GM12878 (cell line): Measurements from ENCODE around the gene FAM76B. TPM values are rescaled to one million over a fixed set of nuclear protein-coding genes. Genes with fewer than 3 reads are reported as not detected.

ENCODE experiments used
- CBX3 ChIP-seq: fragments of 200-600 bp; sonication (generic); IDR thresholded peaks from 2 replicates; pipeline ENCODE4 v1.6.1; 2016; ENCODE audit warnings: low read depth, borderline replicate concordance
- CREB1 ChIP-seq: IDR thresholded peaks from 2 replicates; pipeline ENCODE4 v1.6.1; 2012; ENCODE audit warnings: low read depth, mild to moderate bottlenecking, inconsistent platforms
- DPF2 ChIP-seq: fragments of 450-650 bp; IDR thresholded peaks from 2 replicates; pipeline ENCODE4 v1.6.1; 2017; ENCODE audit warnings: mild to moderate bottlenecking
- E2F4 ChIP-seq: IDR thresholded peaks from 2 replicates; pipeline ENCODE4 v1.6.1; 2012; ENCODE audit warnings: low read depth, low read length, improper control_type of control experiment
- E2F8 ChIP-seq: fragments of 450-650 bp; IDR thresholded peaks from 2 replicates; pipeline ENCODE4 v1.6.1; 2018; ENCODE audit warnings: mild to moderate bottlenecking, low read depth, moderate library complexity; ENCODE audit not compliant: partially characterized antibody
- HDAC2 ChIP-seq: fragments of 200-600 bp; sonication (generic); IDR thresholded peaks from 2 replicates; pipeline ENCODE4 v1.6.1; 2017
- JUNB ChIP-seq: IDR thresholded peaks from 2 replicates; pipeline ENCODE4 v1.6.1; 2016; ENCODE audit warnings: antibody characterized with exemption, mild to moderate bottlenecking
- NFYA ChIP-seq: IDR thresholded peaks from 2 replicates; pipeline ENCODE4 v1.6.1; 2011; ENCODE audit warnings: low read depth, mild to moderate bottlenecking, low read length, improper control_type of control experiment, borderline replicate concordance
- PAX5 ChIP-seq: IDR thresholded peaks from 2 replicates; pipeline ENCODE4 v1.6.1; 2011; ENCODE audit warnings: low read depth, low read length, borderline replicate concordance
- PAX8 ChIP-seq: fragments of 450-650 bp; IDR thresholded peaks from 2 replicates; pipeline ENCODE4 v1.6.1; 2017; ENCODE audit warnings: mild to moderate bottlenecking, moderate library complexity
- RB1 ChIP-seq: fragments of 450-650 bp; formaldehyde crosslinking; IDR thresholded peaks from 2 replicates; pipeline ENCODE4 v1.6.1; 2017; ENCODE audit warnings: mild to moderate bottlenecking, borderline replicate concordance
- SMAD1 ChIP-seq: fragments of 450-650 bp; IDR thresholded peaks from 2 replicates; pipeline ENCODE4 v1.6.1; 2018; ENCODE audit warnings: mild to moderate bottlenecking, low read depth; ENCODE audit not compliant: partially characterized antibody
- STAT3 ChIP-seq: IDR thresholded peaks from 2 replicates; pipeline ENCODE4 v1.6.1; 2011; ENCODE audit warnings: low read depth, low read length, improper control_type of control experiment
- TAF1 ChIP-seq: IDR thresholded peaks from 2 replicates; pipeline ENCODE4 v1.6.1; 2011; ENCODE audit warnings: mild to moderate bottlenecking, low read depth, low read length, borderline replicate concordance
- WRNIP1 ChIP-seq: IDR thresholded peaks from 2 replicates; pipeline ENCODE4 v1.6.1; 2011; ENCODE audit warnings: low read depth, low read length, improper control_type of control experiment, borderline replicate concordance
- ZNF217 ChIP-seq: fragments of 450-650 bp; IDR thresholded peaks from 2 replicates; pipeline ENCODE4 v1.6.1; 2017; ENCODE audit warnings: antibody characterized with exemption, mild to moderate bottlenecking
- ZNF274 ChIP-seq: IDR thresholded peaks from one replicate; pipeline ENCODE4 v1.8.0; 2011; ENCODE audit not compliant: insufficient read length, insufficient read depth
- polyA plus RNA-seq, 11 experiments: library from polyadenylated mRNA; depleted of rRNA in 4 of 11; unstranded in 6 of 11; stranded (reverse) in 5 of 11; fragments of >200 nt; fragmentation: Nextera tagmentation in 4 of 11; fragmentation: Illumina TruSeq in 1 of 11; extraction: Ambion mirVana in 4 of 11; extraction: Trizol in 1 of 11; gene quantifications; 1 replicate in 1 of 11; 2 replicates in 10 of 11; pipeline versions ENCODE4 v1.2.1 to v1.2.3, GENCODE V29; 2011 to 2016; ENCODE audit warnings: inconsistent platforms in 2 of 11, missing spikeins in 2 of 11, low read depth in 1 of 11
- total RNA-seq, 4 experiments: library from RNA; depleted of rRNA in 3 of 4; stranded (reverse); fragments of >200 nt in 3 of 4; fragmentation: Illumina TruSeq in 1 of 4; extraction: Trizol in 1 of 4; gene quantifications; 2 replicates each; pipeline versions ENCODE4 v1.2.1 to v1.2.3, GENCODE V29; 2013 to 2021
- TF ChIP-seq, protein P1 (sequence below), 3 experiments: IDR thresholded peaks in 2 of 3; conservative IDR thresholded peaks in 1 of 3; 2 replicates each; pipeline ENCODE4 v1.5.1; 2011; ENCODE audit warnings: low read depth in 3 of 3, low read length in 3 of 3, mild to moderate bottlenecking in 3 of 3, control low read depth in 2 of 3, moderate library complexity in 2 of 3, inconsistent platforms in 1 of 3, mixed read lengths in 1 of 3; ENCODE audit not compliant: control insufficient read depth in 2 of 3, insufficient read depth in 1 of 3; ENCODE audit errors: extremely low read depth in 1 of 3
- TF ChIP-seq, protein P2 (sequence below): IDR thresholded peaks from 2 replicates; pipeline ENCODE4 v1.6.1; 2012; ENCODE audit warnings: low read depth, low read length, improper control_type of control experiment
- TF ChIP-seq, protein P3 (sequence below): fragments of 450-650 bp; IDR thresholded peaks from 2 replicates; pipeline ENCODE4 v1.6.1; 2016; ENCODE audit warnings: mild to moderate bottlenecking

Gene FAM76B
- total and polyA plus RNA-seq, 10 of the 15 experiments (the other 5 are each of a cell fraction or from before 2014, with no cell fraction given): 13.5 to 56.8 (median 28.4) TPM

GRCh38 chr11:95790123-95790932 lies 746 bp upstream of the FAM76B start, which contains the start of gene CEP57 (continued):
- TF ChIP-seq JUNB (no peak), SMAD1 (peak; percentile 72), PAX5 (peak; percentile 20; the same call in 1 of the 2 replicates), RB1 (no peak), E2F8 (no peak), CREB1 (peak; percentile 98), PAX8 (no peak), STAT3 (no peak), ZNF217 (no peak), WRNIP1 (0 out of 2 replicates have a peak, but pooled peaks have one; percentile 71), E2F4 (no peak), TAF1 (peak; percentile 62; the same call in 1 of the 2 replicates), HDAC2 (no peak), NFYA (no peak), ZNF274 (no peak), CBX3 (no peak), DPF2 (peak; percentile 93)
- TF ChIP-seq, protein P1, sequence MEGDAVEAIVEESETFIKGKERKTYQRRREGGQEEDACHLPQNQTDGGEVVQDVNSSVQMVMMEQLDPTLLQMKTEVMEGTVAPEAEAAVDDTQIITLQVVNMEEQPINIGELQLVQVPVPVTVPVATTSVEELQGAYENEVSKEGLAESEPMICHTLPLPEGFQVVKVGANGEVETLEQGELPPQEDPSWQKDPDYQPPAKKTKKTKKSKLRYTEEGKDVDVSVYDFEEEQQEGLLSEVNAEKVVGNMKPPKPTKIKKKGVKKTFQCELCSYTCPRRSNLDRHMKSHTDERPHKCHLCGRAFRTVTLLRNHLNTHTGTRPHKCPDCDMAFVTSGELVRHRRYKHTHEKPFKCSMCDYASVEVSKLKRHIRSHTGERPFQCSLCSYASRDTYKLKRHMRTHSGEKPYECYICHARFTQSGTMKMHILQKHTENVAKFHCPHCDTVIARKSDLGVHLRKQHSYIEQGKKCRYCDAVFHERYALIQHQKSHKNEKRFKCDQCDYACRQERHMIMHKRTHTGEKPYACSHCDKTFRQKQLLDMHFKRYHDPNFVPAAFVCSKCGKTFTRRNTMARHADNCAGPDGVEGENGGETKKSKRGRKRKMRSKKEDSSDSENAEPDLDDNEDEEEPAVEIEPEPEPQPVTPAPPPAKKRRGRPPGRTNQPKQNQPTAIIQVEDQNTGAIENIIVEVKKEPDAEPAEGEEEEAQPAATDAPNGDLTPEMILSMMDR (IDR thresholded peaks at IDR 0.05 in 2 of 3, conservative IDR thresholded peaks at IDR 0.05 in 1 of 3; ENCODE audit: control insufficient read depth in 2 of 3, extremely low read depth in 1 of 3, insufficient read depth in 1 of 3, low read depth in 3 of 3, low read length in 3 of 3): no peak
- TF ChIP-seq, protein P2, sequence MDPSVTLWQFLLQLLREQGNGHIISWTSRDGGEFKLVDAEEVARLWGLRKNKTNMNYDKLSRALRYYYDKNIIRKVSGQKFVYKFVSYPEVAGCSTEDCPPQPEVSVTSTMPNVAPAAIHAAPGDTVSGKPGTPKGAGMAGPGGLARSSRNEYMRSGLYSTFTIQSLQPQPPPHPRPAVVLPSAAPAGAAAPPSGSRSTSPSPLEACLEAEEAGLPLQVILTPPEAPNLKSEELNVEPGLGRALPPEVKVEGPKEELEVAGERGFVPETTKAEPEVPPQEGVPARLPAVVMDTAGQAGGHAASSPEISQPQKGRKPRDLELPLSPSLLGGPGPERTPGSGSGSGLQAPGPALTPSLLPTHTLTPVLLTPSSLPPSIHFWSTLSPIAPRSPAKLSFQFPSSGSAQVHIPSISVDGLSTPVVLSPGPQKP: no peak
- TF ChIP-seq, protein P3, sequence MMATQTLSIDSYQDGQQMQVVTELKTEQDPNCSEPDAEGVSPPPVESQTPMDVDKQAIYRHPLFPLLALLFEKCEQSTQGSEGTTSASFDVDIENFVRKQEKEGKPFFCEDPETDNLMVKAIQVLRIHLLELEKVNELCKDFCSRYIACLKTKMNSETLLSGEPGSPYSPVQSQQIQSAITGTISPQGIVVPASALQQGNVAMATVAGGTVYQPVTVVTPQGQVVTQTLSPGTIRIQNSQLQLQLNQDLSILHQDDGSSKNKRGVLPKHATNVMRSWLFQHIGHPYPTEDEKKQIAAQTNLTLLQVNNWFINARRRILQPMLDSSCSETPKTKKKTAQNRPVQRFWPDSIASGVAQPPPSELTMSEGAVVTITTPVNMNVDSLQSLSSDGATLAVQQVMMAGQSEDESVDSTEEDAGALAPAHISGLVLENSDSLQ: peak; percentile 98
